Measurements from ENCODE around the gene HM13. TPM values are rescaled to one million over a fixed set of nuclear protein-coding genes. Genes with fewer than 3 reads are reported as not detected.

Gene HM13
- total RNA-seq, 1 experiment from 2014 or later, result 103 TPM

- no peak for TF ChIP-seq HMGXB4 (CRISPR knock-in tag; IDR thresholded peaks at IDR 0.05)
- TF ChIP-seq SMAD4 (CRISPR knock-in tag; IDR thresholded peaks at IDR 0.05), result no peak
- TF ChIP-seq USF1 (CRISPR knock-in tag; IDR thresholded peaks at IDR 0.05), result no peak
- TF ChIP-seq HMGA2 (CRISPR knock-in tag; IDR thresholded peaks at IDR 0.05), result no peak
- no peak for TF ChIP-seq ZMAT4 (CRISPR knock-in tag; IDR thresholded peaks at IDR 0.05)
- TF ChIP-seq ZNF263 (CRISPR knock-in tag; IDR thresholded peaks at IDR 0.05; ENCODE audit: low read depth), result no peak
- no peak for TF ChIP-seq GRHL2 (CRISPR knock-in tag; IDR thresholded peaks at IDR 0.05; ENCODE audit: insufficient replicate concordance, severe bottlenecking)
- TF ChIP-seq MXD4 (CRISPR knock-in tag; IDR thresholded peaks at IDR 0.05; ENCODE audit: borderline replicate concordance), result no peak
- TF ChIP-seq CREB1 (CRISPR knock-in tag; IDR thresholded peaks at IDR 0.05), result no peak
- no peak for TF ChIP-seq EMX1 (CRISPR knock-in tag; IDR thresholded peaks at IDR 0.05)
- peak; percentile 90 for TF ChIP-seq CREM (CRISPR knock-in tag; IDR thresholded peaks at IDR 0.05)
- TF ChIP-seq NR1H2 (CRISPR knock-in tag; IDR thresholded peaks at IDR 0.05), result no peak
- TF ChIP-seq GABPB1 (CRISPR knock-in tag; IDR thresholded peaks at IDR 0.05), result peak; percentile 85
- no peak; the same call in 1 of the 2 replicates for TF ChIP-seq ETV6 (CRISPR knock-in tag; IDR thresholded peaks at IDR 0.05)
- TF ChIP-seq PRRX2 (CRISPR knock-in tag; IDR thresholded peaks at IDR 0.05), result no peak
- peak; percentile 82; the same call in 1 of the 2 replicates for TF ChIP-seq TEAD1 (CRISPR knock-in tag; IDR thresholded peaks at IDR 0.05)
- TF ChIP-seq KAT7 (CRISPR knock-in tag; IDR thresholded peaks at IDR 0.05; ENCODE audit: borderline replicate concordance), result no peak
- no peak for TF ChIP-seq PRDM15 (CRISPR knock-in tag; IDR thresholded peaks at IDR 0.05)
- no peak for TF ChIP-seq ZNF396 (CRISPR knock-in tag; IDR thresholded peaks at IDR 0.05; ENCODE audit: borderline replicate concordance)
- TF ChIP-seq, protein P1, sequence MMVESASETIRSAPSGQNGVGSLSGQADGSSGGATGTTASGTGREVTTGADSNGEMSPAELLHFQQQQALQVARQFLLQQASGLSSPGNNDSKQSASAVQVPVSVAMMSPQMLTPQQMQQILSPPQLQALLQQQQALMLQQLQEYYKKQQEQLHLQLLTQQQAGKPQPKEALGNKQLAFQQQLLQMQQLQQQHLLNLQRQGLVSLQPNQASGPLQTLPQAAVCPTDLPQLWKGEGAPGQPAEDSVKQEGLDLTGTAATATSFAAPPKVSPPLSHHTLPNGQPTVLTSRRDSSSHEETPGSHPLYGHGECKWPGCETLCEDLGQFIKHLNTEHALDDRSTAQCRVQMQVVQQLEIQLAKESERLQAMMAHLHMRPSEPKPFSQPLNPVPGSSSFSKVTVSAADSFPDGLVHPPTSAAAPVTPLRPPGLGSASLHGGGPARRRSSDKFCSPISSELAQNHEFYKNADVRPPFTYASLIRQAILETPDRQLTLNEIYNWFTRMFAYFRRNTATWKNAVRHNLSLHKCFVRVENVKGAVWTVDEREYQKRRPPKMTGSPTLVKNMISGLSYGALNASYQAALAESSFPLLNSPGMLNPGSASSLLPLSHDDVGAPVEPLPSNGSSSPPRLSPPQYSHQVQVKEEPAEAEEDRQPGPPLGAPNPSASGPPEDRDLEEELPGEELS (CRISPR knock-in tag; IDR thresholded peaks at IDR 0.05), result no peak
- 0 out of 2 replicates have a peak, but pooled peaks have one; percentile 12 for TF ChIP-seq NFYB (CRISPR knock-in tag; conservative IDR thresholded peaks at IDR 0.05; ENCODE audit: low read depth)
- TF ChIP-seq RELA (CRISPR knock-in tag; IDR thresholded peaks at IDR 0.05; ENCODE audit: borderline replicate concordance), result no peak
- TF ChIP-seq JUN (CRISPR knock-in tag; IDR thresholded peaks at IDR 0.05), result no peak
- TF ChIP-seq ZBTB21 (CRISPR knock-in tag; IDR thresholded peaks at IDR 0.05; ENCODE audit: borderline replicate concordance), result peak; percentile 94
- 0 out of 2 replicates have a peak, but pooled peaks have one; percentile 23 for TF ChIP-seq CDX4 (CRISPR knock-in tag; IDR thresholded peaks at IDR 0.05; ENCODE audit: borderline replicate concordance)
- no peak for TF ChIP-seq TP53 (CRISPR knock-in tag; IDR thresholded peaks at IDR 0.05)
- TF ChIP-seq, protein P2, sequence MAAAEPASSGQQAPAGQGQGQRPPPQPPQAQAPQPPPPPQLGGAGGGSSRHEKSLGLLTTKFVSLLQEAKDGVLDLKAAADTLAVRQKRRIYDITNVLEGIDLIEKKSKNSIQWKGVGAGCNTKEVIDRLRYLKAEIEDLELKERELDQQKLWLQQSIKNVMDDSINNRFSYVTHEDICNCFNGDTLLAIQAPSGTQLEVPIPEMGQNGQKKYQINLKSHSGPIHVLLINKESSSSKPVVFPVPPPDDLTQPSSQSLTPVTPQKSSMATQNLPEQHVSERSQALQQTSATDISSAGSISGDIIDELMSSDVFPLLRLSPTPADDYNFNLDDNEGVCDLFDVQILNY (CRISPR knock-in tag; IDR thresholded peaks at IDR 0.05), result peak; percentile 25; the same call in 1 of the 2 replicates
- no peak for TF ChIP-seq ZNF138 (CRISPR knock-in tag; conservative IDR thresholded peaks at IDR 0.05)
- no peak for TF ChIP-seq NR3C1 (CRISPR knock-in tag; conservative IDR thresholded peaks at IDR 0.05; ENCODE audit: low read depth)
Observed at GRCh38 chr20:31603822-31604566, 89.8 kb downstream of the HM13 start (continued).

All from WTC11 (cell line).